SIG-M5 treated with dmso at 0.1 percent for 504 hours (cell line): Measurements from ENCODE around the gene GALM.
"Not testable (repeated sequence)": the region's sequence is repeated elsewhere in the genome, so short reads cannot be mapped to it uniquely, and the experiment has no call there.

Source experiments
- DNase-seq: peaks from one replicate; lab custom pipeline; 2025; ENCODE audit not compliant: unreplicated experiment; lab: John Stamatoyannopoulos, UW

Gene GALM

GRCh38 chr2:38676681-38677080 lies 10.8 kb downstream of the GALM start:
- no peak for DNase-seq

DNA sequence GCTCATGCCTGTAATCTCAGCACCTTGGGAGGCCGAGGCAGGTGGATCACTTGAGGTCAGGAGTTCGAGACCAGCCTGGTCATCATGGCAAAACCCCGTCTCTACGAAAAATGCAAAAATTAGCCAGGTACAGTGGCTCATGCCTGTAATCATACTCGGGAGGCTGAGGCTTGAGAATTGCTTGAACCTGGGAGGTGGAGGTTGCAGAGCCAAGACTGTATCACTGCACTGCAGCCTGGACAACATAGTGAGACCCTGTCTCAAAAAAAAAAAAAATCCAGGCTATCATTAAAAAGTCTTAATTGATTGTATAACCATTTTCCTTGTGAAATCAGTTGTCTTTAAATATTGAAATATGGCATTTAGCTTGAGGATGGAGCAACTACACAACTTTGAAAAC lies 15.0 kb downstream of the GALM start:
- DNase-seq, result not testable (repeated sequence)

DNA sequence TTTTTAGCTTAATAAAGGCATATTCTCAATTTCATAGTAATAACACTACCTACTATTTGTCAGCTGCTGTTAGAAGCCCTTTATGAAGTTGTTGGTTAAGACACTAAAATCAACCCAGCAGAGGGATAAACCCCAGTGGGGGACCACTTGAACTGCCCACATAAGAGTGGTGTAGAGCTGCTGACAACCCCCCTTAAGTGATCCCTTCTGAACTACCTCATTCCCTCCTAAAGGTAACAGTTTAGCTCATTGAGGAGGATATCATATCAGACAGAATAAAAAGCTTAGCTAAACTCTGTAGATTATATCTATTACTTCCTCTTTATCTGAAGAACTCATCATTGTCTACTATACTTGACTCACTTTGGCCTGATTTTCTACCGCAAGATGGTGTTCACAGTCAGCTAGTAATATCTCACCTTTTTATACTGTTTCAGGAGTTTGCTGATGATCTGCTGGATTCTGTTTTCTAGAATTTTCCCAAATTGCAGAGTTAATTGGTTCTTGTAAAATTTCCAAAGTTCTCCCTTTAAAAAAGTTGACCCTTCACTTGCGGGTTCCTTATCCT lies 16.2 kb downstream of the GALM start:
- DNase-seq, result peak; percentile 8

- DNase-seq, result not testable (repeated sequence)
Measured at GRCh38 chr2:38682620-38683019, 16.7 kb downstream of the GALM start.

DNA sequence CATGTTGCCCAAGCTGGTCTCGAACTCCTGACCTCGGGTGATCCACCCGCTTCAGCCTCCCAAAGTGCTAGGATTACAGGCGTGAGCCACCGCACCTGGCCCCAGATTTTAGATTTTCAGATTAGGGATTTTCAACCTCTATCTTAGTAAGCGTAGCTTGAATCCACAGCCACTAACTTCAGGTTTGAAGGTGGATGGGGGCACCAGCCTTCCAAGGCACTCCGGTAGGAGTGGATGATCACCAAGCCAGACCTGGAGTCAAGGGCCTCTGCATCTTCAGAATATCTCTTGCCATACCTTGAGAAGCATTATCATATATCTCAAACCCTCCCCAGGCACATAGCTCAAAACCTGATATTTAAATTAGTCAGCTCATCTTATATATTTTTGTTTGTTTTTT lies 17.9 kb downstream of the GALM start:
- no peak for DNase-seq

DNA sequence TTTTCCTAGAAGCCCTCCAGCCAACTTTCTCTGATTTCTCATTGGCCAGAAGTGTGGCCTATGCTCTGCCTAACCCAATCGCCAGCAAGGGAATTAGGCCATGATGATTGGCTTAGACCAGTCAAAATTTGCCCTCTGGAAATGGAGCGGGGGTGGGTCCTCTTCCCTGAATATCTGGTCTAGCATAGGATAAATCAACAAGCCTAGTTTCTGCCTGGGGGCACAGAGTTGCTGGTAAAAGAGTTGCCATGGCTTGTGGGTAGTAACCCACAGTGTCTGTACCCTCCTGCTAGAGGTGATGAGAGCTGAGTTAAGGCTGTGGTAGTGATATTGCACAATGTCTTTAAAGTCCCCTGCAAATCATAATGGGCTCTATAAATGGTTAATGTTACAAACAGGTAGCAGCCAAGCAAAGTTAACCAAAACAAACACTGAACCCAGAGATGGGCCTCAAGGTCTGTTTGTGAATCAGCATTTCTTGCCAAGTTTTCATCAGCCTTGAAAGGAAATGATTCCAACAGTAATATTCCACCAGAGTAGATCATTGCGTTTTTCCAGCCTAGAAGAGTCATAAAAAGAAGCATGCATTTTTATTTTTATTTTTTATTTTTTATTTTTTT lies 19.3 kb downstream of the GALM start:
- no peak for DNase-seq

- peak; percentile 61 for DNase-seq
Measured at GRCh38 chr2:38690499-38691420, 24.8 kb downstream of the GALM start.

GRCh38 chr2:38691994-38692393 lies 26.1 kb downstream of the GALM start:
- DNase-seq, result no peak

- no peak for DNase-seq
Measured at GRCh38 chr2:38692636-38693318, 26.9 kb downstream of the GALM start.

- DNase-seq, result no peak
Measured at GRCh38 chr2:38697116-38697840, 31.4 kb downstream of the GALM start.

- DNase-seq, result no peak
Measured at GRCh38 chr2:38698467-38699003, 32.6 kb downstream of the GALM start.

GRCh38 chr2:38700113-38700785 lies 34.3 kb downstream of the GALM start:
- DNase-seq, result no peak

GRCh38 chr2:38700881-38701458 lies 35.1 kb downstream of the GALM start:
- DNase-seq, result no peak

DNA sequence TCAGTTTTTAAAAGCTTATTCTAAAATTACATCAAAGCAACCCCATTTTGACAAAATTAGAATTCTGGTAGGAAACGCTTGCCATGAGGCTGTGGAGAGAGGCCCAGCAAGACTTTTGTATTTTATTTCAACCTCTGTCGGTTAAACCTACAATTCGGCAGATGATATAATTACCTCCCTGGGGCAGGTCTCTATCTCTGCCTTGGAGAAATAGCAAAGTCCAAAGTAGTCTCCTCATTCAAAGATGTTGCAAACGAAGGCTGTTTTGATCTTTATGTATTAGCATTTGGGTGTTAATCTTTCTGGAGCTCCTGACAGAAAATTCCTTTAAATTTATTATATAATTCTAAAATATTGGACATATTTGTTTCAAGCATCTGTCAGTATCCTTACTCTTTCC lies 35.6 kb downstream of the GALM start:
- DNase-seq, result no peak

- no peak for DNase-seq
Measured at GRCh38 chr2:38702413-38702812, 36.5 kb downstream of the GALM start.

- not testable (repeated sequence) for DNase-seq
Measured at GRCh38 chr2:38703336-38703735, 37.4 kb downstream of the GALM start.

- no peak for DNase-seq
Measured at GRCh38 chr2:38704664-38705063, 38.8 kb downstream of the GALM start.

- no peak for DNase-seq
Measured at GRCh38 chr2:38706846-38707345, 41.0 kb downstream of the GALM start.

GRCh38 chr2:38708491-38708890 lies 42.6 kb downstream of the GALM start:
- not testable (repeated sequence) for DNase-seq
